GM08714 (cell line): ENCODE measurements around the gene WDR64.

Experiments
- H3K4me3 ChIP-seq: fragments of 200-500 bp; sonication (Bioruptor generic); 2 replicates; pipeline ENCODE4 v1.5.1; 2014; ENCODE audit warnings: mild to moderate bottlenecking, low read length, inconsistent platforms
- ZNF274 ChIP-seq: IDR thresholded peaks from 2 replicates; pipeline ENCODE4 v1.6.1; 2012; ENCODE audit warnings: mild to moderate bottlenecking, low read depth, low read length

Gene WDR64

GRCh38 chr1:241827264-241827663 is 175.2 kb downstream of the WDR64 start:
- TF ChIP-seq ZNF274: no peak
- H3K4me3 ChIP-seq: no peak overlapping the region

GRCh38 chr1:241828463-241829021 is 176.5 kb downstream of the WDR64 start:
- no peak for TF ChIP-seq ZNF274
- no peak overlapping the region for H3K4me3 ChIP-seq

GRCh38 chr1:241829468-241829867 is 177.4 kb downstream of the WDR64 start:
- TF ChIP-seq ZNF274: no peak
- H3K4me3 ChIP-seq: no peak overlapping the region

GRCh38 chr1:241834733-241835377 is 182.8 kb downstream of the WDR64 start:
- H3K4me3 ChIP-seq: no peak overlapping the region
- no peak for TF ChIP-seq ZNF274

- H3K4me3 ChIP-seq: no peak overlapping the region
- TF ChIP-seq ZNF274: no peak
Observed at GRCh38 chr1:241836941-241837340, 184.9 kb downstream of the WDR64 start.

- TF ChIP-seq ZNF274: no peak
- H3K4me3 ChIP-seq: no peak overlapping the region
Observed at GRCh38 chr1:241837416-241837815, 185.3 kb downstream of the WDR64 start.

- no peak overlapping the region for H3K4me3 ChIP-seq
- TF ChIP-seq ZNF274: no peak
Observed at GRCh38 chr1:241837901-241838300, 185.8 kb downstream of the WDR64 start.

- TF ChIP-seq ZNF274: no peak
- H3K4me3 ChIP-seq: no peak overlapping the region; the same call in 1 of the 2 replicates
Observed at GRCh38 chr1:241838897-241839296, 186.8 kb downstream of the WDR64 start.

GRCh38 chr1:241839369-241839979 is 187.4 kb downstream of the WDR64 start:
- no peak for TF ChIP-seq ZNF274
- H3K4me3 ChIP-seq: no peak overlapping the region; the same call in 1 of the 2 replicates

- TF ChIP-seq ZNF274: no peak
Observed at GRCh38 chr1:241840164-241840563, 188.1 kb downstream of the WDR64 start.

GRCh38 chr1:241841691-241842090 is 189.6 kb downstream of the WDR64 start:
- no peak overlapping the region for H3K4me3 ChIP-seq
- no peak for TF ChIP-seq ZNF274

More at GRCh38 chr1:241840164-241840563, 188.1 kb downstream of the WDR64 start:
- no peak overlapping the region for H3K4me3 ChIP-seq

GRCh38 chr1:241842565-241842964 is 190.5 kb downstream of the WDR64 start:
- H3K4me3 ChIP-seq: no peak overlapping the region
- TF ChIP-seq ZNF274: no peak

GRCh38 chr1:241844593-241844992 is 192.5 kb downstream of the WDR64 start:
- no peak for TF ChIP-seq ZNF274
- H3K4me3 ChIP-seq: no peak overlapping the region

GRCh38 chr1:241846375-241846774 is 194.3 kb downstream of the WDR64 start:
- TF ChIP-seq ZNF274: no peak
- H3K4me3 ChIP-seq: no peak overlapping the region

GRCh38 chr1:241846862-241847539 is 194.9 kb downstream of the WDR64 start:
- peak overlapping the region; percentile 99 for H3K4me3 ChIP-seq

More at GRCh38 chr1:241846862-241847539, 194.9 kb downstream of the WDR64 start:
- TF ChIP-seq ZNF274: no peak
